ENCODE results near the gene GALNT10. TPM values are rescaled to one million over a fixed set of nuclear protein-coding genes. Genes with fewer than 3 reads are reported as not detected.

GALNT10 gene
- total RNA-seq: 10 to 100 TPM; 35.9 to 59.4 (median 46.8) TPM

- H3K36me3 ChIP-seq: no peaks in the 10 kb centered on the region
- H3K4me3 ChIP-seq: peak within 1 kb of the TSS; percentile 70 to 98 (median 85)
- no peaks in the 10 kb centered on the region for H3K27me3 ChIP-seq
- peak; percentile 55 to 84 (median 80) for DNase-seq
- H3K9me3 ChIP-seq: no peaks in the 10 kb centered on the region
- H3K4me1 ChIP-seq: peaks cover 0 to 30% (median 3%) of the 10 kb centered on the region in 4 donors
- TF ChIP-seq POLR2A (IDR thresholded peaks at IDR 0.05) (peak in 1 of 2 donors; percentile 59), CTCF (IDR thresholded peaks at IDR 0.05) (peak in 2 of 6 experiments; percentile 7 to 27)
- H3K27ac ChIP-seq: peak within 1 kb of the TSS; percentile 81 to 91 (median 90)
Observed at GRCh38 chr5:154190595-154191304, at the start of gene GALNT10. Gene GALNT10, plus strand, starts transcription at chr5:154190733. Its CDS starts 134 bp downstream, at chr5:154190867.

- Histone ChIP-seq H3K9me3 (no peaks in the 10 kb centered on the region), H3K4me1 (no peaks in the 10 kb centered on the region), H3K36me3 (no peaks in the 10 kb centered on the region), H3K27me3 (no peaks in the 10 kb centered on the region), H3K27ac (no peak overlapping the region), H3K4me3 (no peak overlapping the region)
- DNase-seq: no peak
- TF ChIP-seq CTCF (IDR thresholded peaks at IDR 0.05): no peak
- TF ChIP-seq POLR2A (IDR thresholded peaks at IDR 0.05): no peak
Observed at GRCh38 chr5:154141745-154142221, 48.8 kb upstream of the GALNT10 start.

GRCh38 chr5:154143211-154143641 lies 47.3 kb upstream of the GALNT10 start:
- Histone ChIP-seq H3K9me3 (no peaks in the 10 kb centered on the region), H3K36me3 (no peaks in the 10 kb centered on the region), H3K27ac (no peak overlapping the region), H3K27me3 (no peaks in the 10 kb centered on the region), H3K4me1 (no peaks in the 10 kb centered on the region), H3K4me3 (no peak overlapping the region)
- DNase-seq: no peak
- TF ChIP-seq POLR2A (IDR thresholded peaks at IDR 0.05) (no peak), CTCF (IDR thresholded peaks at IDR 0.05) (no peak)

GRCh38 chr5:154145268-154145667 lies 45.3 kb upstream of the GALNT10 start:
- no peaks in the 10 kb centered on the region for H3K27me3 ChIP-seq
- no peaks in the 10 kb centered on the region for H3K36me3 ChIP-seq
- H3K4me3 ChIP-seq: no peak overlapping the region
- no peaks in the 10 kb centered on the region for H3K4me1 ChIP-seq
- DNase-seq: no peak
- TF ChIP-seq CTCF (IDR thresholded peaks at IDR 0.05) (no peak), POLR2A (IDR thresholded peaks at IDR 0.05) (no peak)
- H3K27ac ChIP-seq: no peak overlapping the region
- no peaks in the 10 kb centered on the region for H3K9me3 ChIP-seq

- no peak for DNase-seq
- Histone ChIP-seq H3K4me3 (no peak overlapping the region), H3K27ac (no peak overlapping the region), H3K9me3 (no peaks in the 10 kb centered on the region), H3K27me3 (no peaks in the 10 kb centered on the region), H3K4me1 (no peaks in the 10 kb centered on the region), H3K36me3 (no peaks in the 10 kb centered on the region)
- TF ChIP-seq CTCF (IDR thresholded peaks at IDR 0.05) (no peak), POLR2A (IDR thresholded peaks at IDR 0.05) (no peak)
Observed at GRCh38 chr5:154146409-154146808, 44.1 kb upstream of the GALNT10 start.
